DND-41 (cell line): ENCODE measurements around the gene FBRSL1.

Experiments
- ATAC-seq: fragments of 200-7000 bp; cut with Tn5 transposase; 3 replicates; pipeline ENCODE4 v1.9.1; 2021; ENCODE audit warnings: low read depth; ENCODE audit not compliant: insufficient read depth
- DNase-seq: peaks from one replicate; pipeline ENCODE4 v3.0.0-alpha.2; 2020
- H2AFZ ChIP-seq: 2 replicates; pipeline ENCODE4 v1.6.0; 2012; ENCODE audit warnings: low read depth, low read length
- H3K27ac ChIP-seq: 2 replicates; pipeline ENCODE4 v1.5.1; 2012; ENCODE audit warnings: low read length, inconsistent platforms
- H3K27me3 ChIP-seq: fragments of 200-600 bp; sonication (generic); 2 replicates; pipeline ENCODE4 v1.6.0; 2012; ENCODE audit warnings: low read length, mild to moderate bottlenecking, inconsistent platforms; ENCODE audit not compliant: insufficient read depth, poor library complexity
- H3K36me3 ChIP-seq: 2 replicates; pipeline ENCODE4 v1.5.1; 2012; ENCODE audit warnings: low read length, inconsistent platforms; ENCODE audit not compliant: insufficient read depth
- H3K4me1 ChIP-seq: 2 replicates; pipeline ENCODE4 v1.5.1; 2012; ENCODE audit warnings: mild to moderate bottlenecking, low read length; ENCODE audit not compliant: insufficient read depth
- H3K4me2 ChIP-seq: 2 replicates; pipeline ENCODE4 v1.6.0; 2012; ENCODE audit warnings: mild to moderate bottlenecking, moderate library complexity, low read length, inconsistent platforms; ENCODE audit not compliant: insufficient read depth
- H3K4me3 ChIP-seq, 2 experiments: fragments of 200-600 bp in 1 of 2; shearing (Covaris generic) in 1 of 2; 2 replicates each; pipeline ENCODE4 v1.5.1; 2012 to 2016; ENCODE audit warnings: inconsistent platforms in 2 of 2, low read length in 2 of 2, mild to moderate bottlenecking in 2 of 2, low read depth in 1 of 2, moderate library complexity in 1 of 2
- H3K79me2 ChIP-seq: 2 replicates; pipeline ENCODE4 v1.6.0; 2012; ENCODE audit warnings: low read length, inconsistent platforms; ENCODE audit not compliant: insufficient read depth
- H3K9ac ChIP-seq: 2 replicates; pipeline ENCODE4 v1.6.0; 2012; ENCODE audit warnings: low read depth, mild to moderate bottlenecking, inconsistent platforms, low read length, moderate library complexity
- H3K9me3 ChIP-seq: 2 replicates; pipeline ENCODE4 v1.5.1; 2012; ENCODE audit warnings: low read length, moderate library complexity, mild to moderate bottlenecking, inconsistent platforms; ENCODE audit not compliant: insufficient read depth, severe bottlenecking
- H4K20me1 ChIP-seq: 2 replicates; pipeline ENCODE4 v1.6.0; 2012; ENCODE audit warnings: low read length; ENCODE audit not compliant: insufficient read depth
- CTCF ChIP-seq: IDR thresholded peaks from 2 replicates; pipeline ENCODE4 v1.5.1; 2012; ENCODE audit warnings: borderline replicate concordance, low read length, moderate library complexity, mild to moderate bottlenecking; ENCODE audit not compliant: poor library complexity, severe bottlenecking; ENCODE audit errors: extremely low read depth
- EZH2 ChIP-seq: IDR thresholded peaks from 3 replicates; pipeline ENCODE4 v1.6.1; 2012; ENCODE audit warnings: borderline replicate concordance, low read depth, mild to moderate bottlenecking, moderate library complexity, low read length, inconsistent platforms; ENCODE audit not compliant: severe bottlenecking

Gene FBRSL1

GRCh38 chr12:132444283-132444682 lies 45.7 kb upstream of the FBRSL1 start:
- H3K4me2 ChIP-seq: peak overlapping the region; percentile 40
- no peak for TF ChIP-seq CTCF
- TF ChIP-seq EZH2: no peak
- no peaks in the 10 kb centered on the region for H3K9me3 ChIP-seq
- no peak overlapping the region; a peak in 1 of 4 replicates for H3K4me3 ChIP-seq
- peaks cover 22% of the 10 kb centered on the region for H3K4me1 ChIP-seq
- H4K20me1 ChIP-seq: no peaks in the 10 kb centered on the region
- no peaks in the 10 kb centered on the region for H3K27me3 ChIP-seq
- H2AFZ ChIP-seq: peak overlapping the region; percentile 72
- peak overlapping the region; percentile 68 for H3K27ac ChIP-seq
- peak overlapping the region; percentile 49 for H3K9ac ChIP-seq
- H3K79me2 ChIP-seq: no peaks in the 10 kb centered on the region
- DNase-seq: no peak
- ATAC-seq: no peak
- no peaks in the 10 kb centered on the region for H3K36me3 ChIP-seq

DNA sequence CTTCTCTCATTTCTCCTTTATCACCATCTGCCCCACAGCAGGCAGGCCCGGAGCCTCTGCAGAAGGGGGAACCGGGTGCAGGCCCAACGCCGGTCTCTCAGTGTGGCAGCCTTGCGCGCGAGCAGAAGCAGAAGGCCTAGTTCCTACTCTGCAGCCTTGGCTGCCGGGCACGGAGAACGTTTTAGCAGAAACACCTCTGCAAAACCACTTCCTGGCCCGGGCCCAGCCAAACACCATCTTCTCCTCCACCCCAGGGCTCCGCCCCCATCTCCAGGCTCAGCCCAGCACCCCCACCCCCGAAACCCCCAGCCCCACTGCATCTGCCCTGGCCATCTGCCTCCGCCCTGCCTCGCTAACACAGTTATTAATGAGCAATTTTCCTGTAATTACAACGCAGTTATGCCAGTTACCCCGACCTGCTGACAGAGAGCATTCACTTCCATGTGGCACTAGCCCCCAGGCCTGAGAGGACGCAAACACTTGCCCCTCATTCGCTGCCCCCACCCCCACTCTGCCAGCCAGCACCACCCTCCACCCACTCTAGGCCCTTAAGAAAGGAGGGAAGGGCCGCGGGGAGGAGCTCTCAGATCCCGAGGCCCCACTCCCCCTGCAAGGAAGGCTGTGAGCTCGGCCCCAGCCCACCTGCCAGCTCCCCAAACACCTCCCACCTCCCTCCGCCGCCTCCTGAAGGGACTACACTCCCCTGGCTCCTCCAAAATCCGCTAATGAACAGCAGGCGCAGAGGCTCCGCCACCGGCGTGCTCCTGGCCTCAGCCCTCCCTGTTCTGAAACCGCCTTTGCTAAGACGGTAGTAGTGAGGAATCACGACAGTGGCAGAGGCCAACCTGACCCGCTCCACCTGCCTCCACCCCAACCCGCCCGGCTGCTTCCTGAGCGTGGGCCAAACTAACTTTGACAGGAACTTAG lies 44.7 kb upstream of the FBRSL1 start:
- DNase-seq: peak; percentile 84
- Histone ChIP-seq H3K36me3 (no peaks in the 10 kb centered on the region), H3K4me3 (no peak overlapping the region; a peak in 1 of 4 replicates), H3K79me2 (no peaks in the 10 kb centered on the region), H3K27me3 (no peaks in the 10 kb centered on the region), H3K4me2 (peak overlapping the region; percentile 40), H4K20me1 (no peaks in the 10 kb centered on the region), H3K9me3 (no peaks in the 10 kb centered on the region), H2AFZ (peak overlapping the region; percentile 72), H3K27ac (peak overlapping the region; percentile 68), H3K9ac (peak overlapping the region; percentile 49), H3K4me1 (peaks cover 22% of the 10 kb centered on the region)
- no peak for TF ChIP-seq EZH2
- TF ChIP-seq CTCF: no peak
- peak; percentile 96 for ATAC-seq

- H3K27me3 ChIP-seq: no peaks in the 10 kb centered on the region
- no peaks in the 10 kb centered on the region for H4K20me1 ChIP-seq
- H2AFZ ChIP-seq: no peak overlapping the region
- H3K9me3 ChIP-seq: no peaks in the 10 kb centered on the region
- H3K36me3 ChIP-seq: no peaks in the 10 kb centered on the region
- H3K27ac ChIP-seq: no peak overlapping the region
- ATAC-seq: peak; percentile 15; the same call in 1 of the 3 replicates
- peak; percentile 21 for DNase-seq
- no peak overlapping the region for H3K4me2 ChIP-seq
- H3K4me1 ChIP-seq: peaks cover 22% of the 10 kb centered on the region
- H3K79me2 ChIP-seq: no peaks in the 10 kb centered on the region
- H3K4me3 ChIP-seq: no peak overlapping the region
- no peak for TF ChIP-seq CTCF
- TF ChIP-seq EZH2: no peak
- no peak overlapping the region for H3K9ac ChIP-seq
These were observed 43.9 kb upstream of the FBRSL1 start for GRCh38 chr12:132445884-132446632.
